Renal cortical epithelial cell (primary cell): ENCODE results near the gene TTLL8. TPM values are rescaled to one million over a fixed set of nuclear protein-coding genes. Genes with fewer than 3 reads are reported as not detected.

ENCODE experiments used
- DNase-seq: peaks from one replicate; pipeline ENCODE4 v3.0.0-alpha.2; 2011; ENCODE audit warnings: low read depth
- total RNA-seq: library from RNA; depleted of rRNA; stranded (reverse); fragments of >200 nt; gene quantifications from 2 replicates; pipeline ENCODE4 v1.2.3, GENCODE V29; 2014

The TTLL8 gene
- total RNA-seq, 1 donor from 2014 or later: not detected

DNA sequence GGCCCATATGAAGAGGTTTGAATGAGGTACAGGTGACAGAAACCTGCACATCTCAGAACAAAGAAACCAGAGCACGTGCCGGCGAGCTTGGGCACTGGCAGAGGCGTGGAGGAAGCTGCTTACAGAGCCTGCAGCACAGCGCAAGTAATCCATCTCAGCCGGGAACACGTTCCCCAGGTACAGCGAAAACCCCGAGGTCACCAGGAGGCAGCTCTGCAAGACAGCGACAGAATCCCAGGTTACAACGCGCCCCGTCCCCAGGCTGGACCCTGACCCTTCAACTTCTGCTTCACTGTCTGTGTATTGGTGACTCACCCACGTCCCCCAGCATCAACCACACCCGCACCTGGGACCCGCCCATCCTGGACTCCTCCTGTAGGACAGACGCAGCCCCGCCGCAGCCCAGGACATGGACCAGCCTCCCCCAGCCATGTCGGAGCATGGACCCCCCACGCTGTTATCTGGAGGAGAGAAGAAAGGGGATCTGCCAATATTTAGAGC, 24.9 kb upstream of the TTLL8 start:
- no peak for DNase-seq

- DNase-seq: no peak
Measured at GRCh38 chr22:50082197-50082715, 24.2 kb upstream of the TTLL8 start.

DNA sequence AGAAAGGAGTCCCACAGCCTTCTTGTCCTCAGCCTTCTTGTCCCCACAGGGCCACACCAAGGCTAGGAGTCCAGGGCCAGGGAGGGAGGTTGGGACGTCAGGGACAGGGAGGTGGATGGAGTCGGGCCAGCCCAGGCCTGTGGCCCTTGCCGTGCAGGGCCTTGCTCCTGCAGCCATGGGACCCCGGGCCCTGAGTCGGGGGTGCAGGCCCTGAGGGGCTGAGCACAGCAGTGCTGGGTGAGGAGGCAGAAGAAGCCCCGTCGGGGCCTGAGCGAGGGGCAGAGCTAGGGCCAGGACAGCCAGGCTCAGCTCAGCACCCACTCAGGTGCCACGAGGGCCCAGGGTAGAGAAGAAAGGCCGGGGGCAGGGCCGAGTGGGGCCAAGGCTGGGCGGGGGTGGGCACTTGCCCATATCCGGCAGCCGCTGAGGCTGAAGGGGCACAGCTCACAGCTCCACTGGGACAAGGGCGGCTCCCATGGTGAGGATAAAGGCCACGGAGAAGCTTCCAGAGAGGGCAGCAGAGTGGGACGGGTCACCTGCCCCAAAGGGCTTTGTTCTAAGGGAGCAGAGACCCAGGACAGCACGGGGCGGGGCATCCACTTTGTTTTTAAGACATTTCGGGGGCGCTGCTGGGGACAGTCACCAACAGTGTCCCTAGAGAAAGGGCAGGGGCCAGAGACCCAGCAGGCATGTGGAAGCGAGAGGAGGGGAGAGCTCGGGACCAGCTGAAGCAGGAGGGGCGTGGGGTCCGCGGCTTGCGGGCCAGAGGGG, 23.5 kb upstream of the TTLL8 start:
- DNase-seq: no peak

GRCh38 chr22:50080077-50080465, 22.0 kb upstream of the TTLL8 start:
- no peak for DNase-seq

- DNase-seq: no peak
Measured at GRCh38 chr22:50078761-50079160, 20.7 kb upstream of the TTLL8 start.

- DNase-seq: no peak
Measured at GRCh38 chr22:50078246-50078645, 20.1 kb upstream of the TTLL8 start.

- DNase-seq: no peak
Measured at GRCh38 chr22:50076646-50077535, 18.8 kb upstream of the TTLL8 start.

GRCh38 chr22:50074551-50075530, 16.7 kb upstream of the TTLL8 start:
- no peak for DNase-seq

DNA sequence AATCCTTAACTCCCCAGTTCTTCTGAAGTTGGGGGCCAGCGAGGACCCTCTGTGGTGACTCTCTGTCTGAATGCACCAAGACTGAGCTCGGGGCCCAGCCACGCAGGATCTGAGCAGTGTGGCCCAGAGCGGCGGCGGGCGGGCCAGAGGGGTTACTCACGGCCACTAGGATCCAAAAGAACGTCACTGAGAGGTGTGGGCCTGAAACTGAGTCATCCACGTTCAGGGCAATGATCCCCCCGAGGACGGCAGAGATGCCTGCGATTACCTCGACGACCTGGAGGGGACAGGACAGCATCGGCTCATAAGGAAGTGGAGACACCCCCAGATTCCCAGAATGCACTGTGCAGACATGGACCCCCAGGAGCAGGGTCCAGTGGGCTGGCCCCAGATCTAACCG, 16.0 kb upstream of the TTLL8 start:
- no peak for DNase-seq

DNA sequence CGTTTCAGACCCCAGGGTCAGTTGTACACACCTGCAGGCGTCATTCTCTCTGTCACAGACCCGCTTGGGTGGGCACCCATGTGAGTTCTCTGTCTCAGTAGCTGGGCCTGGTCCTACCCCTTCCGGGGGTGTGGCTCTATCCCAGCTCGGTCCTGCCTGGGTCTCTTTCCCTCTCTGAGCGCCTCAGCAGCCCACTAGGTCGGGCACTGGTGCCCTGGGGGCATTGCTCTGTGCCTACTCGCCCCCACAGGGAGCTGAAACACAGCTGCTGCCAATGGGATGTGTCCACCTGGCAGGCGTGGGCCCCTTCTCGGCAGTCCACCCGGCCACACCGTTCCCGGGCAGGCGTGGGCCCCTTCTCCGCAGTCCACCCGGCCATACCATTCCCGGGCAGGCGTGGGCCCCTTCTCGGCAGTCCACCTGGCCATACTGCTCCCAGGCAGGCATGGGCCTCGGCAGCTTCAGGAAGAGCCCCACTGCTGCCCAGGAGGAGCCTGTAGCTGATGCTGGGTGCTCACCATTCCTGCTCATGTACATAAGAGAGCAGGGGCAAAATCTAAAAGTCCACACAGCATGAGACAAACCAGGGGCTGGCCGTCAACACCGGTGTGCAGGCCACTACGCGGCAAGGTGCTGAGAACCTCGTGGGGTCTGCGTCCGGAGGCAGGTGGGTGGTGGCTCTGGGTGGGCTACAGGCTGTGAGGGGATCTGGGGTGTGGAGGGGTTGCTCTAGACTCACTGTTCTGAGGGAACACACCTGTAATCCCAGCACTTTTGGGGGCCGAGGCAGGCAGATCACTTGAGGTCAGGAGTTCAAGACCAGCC, 14.8 kb upstream of the TTLL8 start:
- no peak for DNase-seq

- DNase-seq: no peak
Measured at GRCh38 chr22:50072167-50072555, 14.1 kb upstream of the TTLL8 start.

- no peak for DNase-seq
Measured at GRCh38 chr22:50071432-50072166, 13.5 kb upstream of the TTLL8 start.

DNA sequence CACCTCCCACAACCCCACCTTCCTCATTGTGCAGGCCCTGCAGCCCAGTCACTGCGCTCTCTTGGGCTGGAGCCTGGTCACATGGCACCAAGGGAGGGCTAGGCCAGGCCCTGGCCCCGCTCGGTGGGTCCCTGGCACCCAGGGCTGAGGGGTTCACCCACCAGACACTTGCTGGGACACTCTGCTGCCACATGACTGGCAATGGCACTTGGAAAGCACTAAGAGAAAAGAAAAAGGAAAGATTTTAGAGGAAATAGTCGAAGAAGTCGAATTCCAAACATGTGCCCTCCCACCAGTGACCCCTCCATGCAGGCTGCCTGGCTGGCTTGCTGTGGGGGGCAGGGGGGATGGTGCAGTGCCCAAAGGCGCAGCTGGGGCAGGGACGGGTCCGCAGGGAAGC, 12.3 kb upstream of the TTLL8 start:
- no peak for DNase-seq

- no peak for DNase-seq
Measured at GRCh38 chr22:50068096-50068495, 10.0 kb upstream of the TTLL8 start.

- no peak for DNase-seq
Measured at GRCh38 chr22:50067244-50067643, 9.1 kb upstream of the TTLL8 start.

DNA sequence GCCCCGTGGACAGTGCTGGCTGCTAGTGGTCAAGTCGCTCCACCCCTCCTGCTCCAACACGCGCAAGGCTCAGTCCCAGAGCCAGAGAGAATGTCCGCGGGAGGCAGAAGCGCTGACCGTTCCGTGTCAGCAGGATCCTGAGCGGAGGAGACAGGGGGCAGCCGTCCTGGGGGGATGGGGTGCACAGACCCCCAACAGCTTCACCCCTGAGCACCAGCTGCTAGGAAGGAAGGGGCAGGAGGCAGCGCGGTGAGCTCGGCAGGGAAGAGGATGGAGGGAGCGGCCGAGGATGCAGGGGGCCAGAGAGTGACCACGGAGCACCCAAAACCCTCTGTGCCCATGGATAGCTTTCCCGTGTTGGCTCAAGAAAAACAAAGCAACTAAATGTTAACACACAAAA, 6.4 kb upstream of the TTLL8 start:
- no peak for DNase-seq

GRCh38 chr22:50063589-50064393, 5.7 kb upstream of the TTLL8 start:
- DNase-seq: no peak

GRCh38 chr22:50062509-50063135, 4.5 kb upstream of the TTLL8 start:
- no peak for DNase-seq
